Skeletal muscle tissue (tissue), 4 donors: ENCODE measurements around the gene KCNMA1. TPM values are rescaled to one million over a fixed set of nuclear protein-coding genes. Genes with fewer than 3 reads are reported as not detected.
A peak's percentile ranks its signal among the peaks of the same experiment; 100 is the strongest.

Experiments used
- H3K27ac ChIP-seq: one replicate; pipeline ENCODE4 v1.7.0; 2013; ENCODE audit warnings: mild to moderate bottlenecking, low read depth, low read length, inconsistent platforms
- H3K27me3 ChIP-seq, 3 donors: one replicate each; pipeline ENCODE4 v1.7.0; 2013; ENCODE audit warnings: low read length in 3 of 3; ENCODE audit not compliant: control insufficient read depth in 3 of 3, insufficient read depth in 3 of 3
- H3K36me3 ChIP-seq, 3 donors: one replicate each; pipeline ENCODE4 v1.7.0; 2013; ENCODE audit warnings: low read length in 3 of 3; ENCODE audit not compliant: control insufficient read depth in 3 of 3, insufficient read depth in 3 of 3
- H3K4me1 ChIP-seq, 3 donors: one replicate each; pipeline ENCODE4 v1.7.0; 2013; ENCODE audit warnings: low read length in 3 of 3, mild to moderate bottlenecking in 3 of 3; ENCODE audit not compliant: control insufficient read depth in 3 of 3, insufficient read depth in 3 of 3
- H3K4me3 ChIP-seq, 3 donors: one replicate each; pipeline ENCODE4 v1.7.0; 2013; ENCODE audit warnings: low read length in 3 of 3
- H3K9ac ChIP-seq, 3 donors: one replicate each; pipeline ENCODE4 v1.7.0; 2013; ENCODE audit warnings: low read length in 3 of 3, mild to moderate bottlenecking in 3 of 3, moderate library complexity in 2 of 3, low read depth in 1 of 3
- H3K9me3 ChIP-seq, 3 donors: one replicate each; pipeline ENCODE4 v1.7.0; 2013; ENCODE audit warnings: low read length in 3 of 3; ENCODE audit not compliant: control insufficient read depth in 3 of 3
- total RNA-seq: library from RNA; depleted of rRNA; stranded (reverse); fragments of >200 nt; gene quantifications from one replicate; pipeline ENCODE4 v1.2.3, GENCODE V29; 2014
- donor health status: Osteomylitis.

Gene KCNMA1
- total RNA-seq, 1 donor from 2014 or later: 18.8 TPM

GRCh38 chr10:77636282-77636966 is 1.2 kb downstream of the KCNMA1 start:
- H3K9me3 ChIP-seq: no peaks in the 10 kb centered on the region
- no peaks in the 10 kb centered on the region for H3K36me3 ChIP-seq
- H3K27me3 ChIP-seq: peaks cover 0 to 24% (median 4%) of the 10 kb centered on the region in 3 donors
- no peak overlapping the region for H3K27ac ChIP-seq
- H3K9ac ChIP-seq: peak overlapping the region in 2 of 3 donors; percentile 75 to 76
- peak overlapping the region; percentile 75 to 91 (median 89) for H3K4me3 ChIP-seq
- H3K4me1 ChIP-seq: peaks cover 20 to 41% (median 24%) of the 10 kb centered on the region in 3 donors

- peak overlapping the region; percentile 75 to 91 (median 89) for H3K4me3 ChIP-seq
- peaks cover 0 to 22% (median 4%) of the 10 kb centered on the region in 3 donors for H3K27me3 ChIP-seq
- peaks cover 21 to 43% (median 28%) of the 10 kb centered on the region in 3 donors for H3K4me1 ChIP-seq
- H3K9me3 ChIP-seq: no peaks in the 10 kb centered on the region
- no peaks in the 10 kb centered on the region for H3K36me3 ChIP-seq
- H3K9ac ChIP-seq: peak overlapping the region in 2 of 3 donors; percentile 75 to 76
- H3K27ac ChIP-seq: no peak overlapping the region
Measured at GRCh38 chr10:77635402-77636227, 2.0 kb downstream of the KCNMA1 start.

GRCh38 chr10:77634939-77635338 is 2.7 kb downstream of the KCNMA1 start:
- Histone ChIP-seq H3K9ac (no peak overlapping the region), H3K27me3 (peaks cover 0 to 22% (median 4%) of the 10 kb centered on the region in 3 donors), H3K4me1 (peaks cover 24 to 50% (median 31%) of the 10 kb centered on the region in 3 donors), H3K27ac (no peak overlapping the region), H3K9me3 (no peaks in the 10 kb centered on the region), H3K4me3 (no peak overlapping the region), H3K36me3 (no peaks in the 10 kb centered on the region)

- no peak overlapping the region for H3K27ac ChIP-seq
- peaks cover 23 to 59% (median 35%) of the 10 kb centered on the region in 3 donors for H3K4me1 ChIP-seq
- peaks cover 0 to 12% (median 0%) of the 10 kb centered on the region in 3 donors for H3K27me3 ChIP-seq
- H3K36me3 ChIP-seq: no peaks in the 10 kb centered on the region
- H3K9me3 ChIP-seq: no peaks in the 10 kb centered on the region
- no peak overlapping the region for H3K4me3 ChIP-seq
- H3K9ac ChIP-seq: no peak overlapping the region
Measured at GRCh38 chr10:77633376-77633775, 4.2 kb downstream of the KCNMA1 start.

GRCh38 chr10:77631241-77631640 is 6.4 kb downstream of the KCNMA1 start:
- Histone ChIP-seq H3K9me3 (no peaks in the 10 kb centered on the region), H3K9ac (no peak overlapping the region), H3K4me3 (no peak overlapping the region), H3K27me3 (peaks cover 0 to 5% (median 0%) of the 10 kb centered on the region in 3 donors), H3K36me3 (no peaks in the 10 kb centered on the region), H3K4me1 (peaks cover 20 to 62% (median 28%) of the 10 kb centered on the region in 3 donors), H3K27ac (no peak overlapping the region)

GRCh38 chr10:77630507-77630848 is 7.1 kb downstream of the KCNMA1 start:
- Histone ChIP-seq H3K4me3 (no peak overlapping the region), H3K27me3 (peaks cover 0 to 2% (median 0%) of the 10 kb centered on the region in 3 donors), H3K9me3 (no peaks in the 10 kb centered on the region), H3K36me3 (no peaks in the 10 kb centered on the region), H3K9ac (no peak overlapping the region), H3K4me1 (peaks cover 16 to 57% (median 20%) of the 10 kb centered on the region in 3 donors), H3K27ac (no peak overlapping the region)

GRCh38 chr10:77629775-77630506 is 7.7 kb downstream of the KCNMA1 start:
- H3K4me1 ChIP-seq: peaks cover 14 to 57% (median 20%) of the 10 kb centered on the region in 3 donors
- H3K36me3 ChIP-seq: no peaks in the 10 kb centered on the region
- H3K9ac ChIP-seq: no peak overlapping the region
- H3K27ac ChIP-seq: no peak overlapping the region
- no peak overlapping the region for H3K4me3 ChIP-seq
- H3K27me3 ChIP-seq: no peaks in the 10 kb centered on the region
- no peaks in the 10 kb centered on the region for H3K9me3 ChIP-seq

- H3K27ac ChIP-seq: no peak overlapping the region
- H3K27me3 ChIP-seq: no peaks in the 10 kb centered on the region
- H3K9ac ChIP-seq: no peak overlapping the region
- no peaks in the 10 kb centered on the region for H3K9me3 ChIP-seq
- no peaks in the 10 kb centered on the region for H3K36me3 ChIP-seq
- H3K4me3 ChIP-seq: no peak overlapping the region
- peaks cover 11 to 57% (median 20%) of the 10 kb centered on the region in 3 donors for H3K4me1 ChIP-seq
Measured at GRCh38 chr10:77628906-77629730, 8.5 kb downstream of the KCNMA1 start.

- H3K9ac ChIP-seq: no peak overlapping the region
- no peaks in the 10 kb centered on the region for H3K9me3 ChIP-seq
- H3K36me3 ChIP-seq: no peaks in the 10 kb centered on the region
- H3K4me1 ChIP-seq: peaks cover 8 to 50% (median 13%) of the 10 kb centered on the region in 3 donors
- H3K27me3 ChIP-seq: no peaks in the 10 kb centered on the region
- H3K4me3 ChIP-seq: no peak overlapping the region
- no peak overlapping the region for H3K27ac ChIP-seq
Measured at GRCh38 chr10:77626266-77626935, 11.2 kb downstream of the KCNMA1 start.
